Endothelial cell of umbilical vein (primary cell): Measurements from ENCODE around the gene FCSK.

Source experiments
- EZH2 ChIP-seq: IDR thresholded peaks from 2 replicates; pipeline ENCODE4 v1.6.1; 2012; ENCODE audit warnings: borderline replicate concordance, low read depth, mild to moderate bottlenecking, moderate library complexity, low read length, inconsistent platforms; ENCODE audit not compliant: severe bottlenecking
- GATA2 ChIP-seq: IDR thresholded peaks from 2 replicates; pipeline ENCODE4 v1.7.0; 2011; ENCODE audit warnings: low read depth, mild to moderate bottlenecking, moderate library complexity, mixed read lengths, low read length; ENCODE audit not compliant: insufficient read length, insufficient read depth
- JUN ChIP-seq: IDR thresholded peaks from 2 replicates; pipeline ENCODE4 v1.6.1; 2011; ENCODE audit warnings: borderline replicate concordance, low read depth; ENCODE audit not compliant: insufficient read length, insufficient read depth
- POLR2A ChIP-seq: IDR thresholded peaks from 2 replicates; pipeline ENCODE4 v1.6.1; 2012; ENCODE audit warnings: low read depth, mild to moderate bottlenecking, control low read depth, low read length
- POLR2AphosphoS5 ChIP-seq: IDR thresholded peaks from 2 replicates; pipeline ENCODE4 v1.6.1; 2012; ENCODE audit warnings: low read depth, mild to moderate bottlenecking, control low read depth, low read length, moderate library complexity; ENCODE audit not compliant: insufficient read depth
- TF ChIP-seq, protein P1 (sequence below), 2 donors: IDR thresholded peaks; 1 replicate in 1 of 2; 2 replicates in 1 of 2; pipeline ENCODE4 v1.5.1; 2011; ENCODE audit warnings: low read length in 2 of 2, mild to moderate bottlenecking in 2 of 2, moderate library complexity in 2 of 2, control low read depth in 1 of 2, inconsistent platforms in 1 of 2, low read depth in 1 of 2; ENCODE audit not compliant: insufficient read depth in 1 of 2; ENCODE audit errors: extremely low read depth in 1 of 2

GRCh38 chr16:70478169-70478568 lies 23.8 kb downstream of the FCSK start:
- TF ChIP-seq, protein P1, sequence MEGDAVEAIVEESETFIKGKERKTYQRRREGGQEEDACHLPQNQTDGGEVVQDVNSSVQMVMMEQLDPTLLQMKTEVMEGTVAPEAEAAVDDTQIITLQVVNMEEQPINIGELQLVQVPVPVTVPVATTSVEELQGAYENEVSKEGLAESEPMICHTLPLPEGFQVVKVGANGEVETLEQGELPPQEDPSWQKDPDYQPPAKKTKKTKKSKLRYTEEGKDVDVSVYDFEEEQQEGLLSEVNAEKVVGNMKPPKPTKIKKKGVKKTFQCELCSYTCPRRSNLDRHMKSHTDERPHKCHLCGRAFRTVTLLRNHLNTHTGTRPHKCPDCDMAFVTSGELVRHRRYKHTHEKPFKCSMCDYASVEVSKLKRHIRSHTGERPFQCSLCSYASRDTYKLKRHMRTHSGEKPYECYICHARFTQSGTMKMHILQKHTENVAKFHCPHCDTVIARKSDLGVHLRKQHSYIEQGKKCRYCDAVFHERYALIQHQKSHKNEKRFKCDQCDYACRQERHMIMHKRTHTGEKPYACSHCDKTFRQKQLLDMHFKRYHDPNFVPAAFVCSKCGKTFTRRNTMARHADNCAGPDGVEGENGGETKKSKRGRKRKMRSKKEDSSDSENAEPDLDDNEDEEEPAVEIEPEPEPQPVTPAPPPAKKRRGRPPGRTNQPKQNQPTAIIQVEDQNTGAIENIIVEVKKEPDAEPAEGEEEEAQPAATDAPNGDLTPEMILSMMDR (IDR thresholded peaks at IDR 0.05; ENCODE audit: extremely low read depth in 1 of 2, insufficient read depth in 1 of 2, low read depth in 1 of 2, low read length in 2 of 2): no peak
- TF ChIP-seq EZH2 (no peak), GATA2 (no peak), POLR2AphosphoS5 (no peak), JUN (no peak), POLR2A (no peak)
